ENCODE results near the gene GRID1. TPM values are rescaled to one million over a fixed set of nuclear protein-coding genes. Genes with fewer than 3 reads are reported as not detected.

The GRID1 gene
- polyA plus RNA-seq, 1 of the 3 experiments (the other 2 are of a cell fraction), result 0.13 TPM

DNA sequence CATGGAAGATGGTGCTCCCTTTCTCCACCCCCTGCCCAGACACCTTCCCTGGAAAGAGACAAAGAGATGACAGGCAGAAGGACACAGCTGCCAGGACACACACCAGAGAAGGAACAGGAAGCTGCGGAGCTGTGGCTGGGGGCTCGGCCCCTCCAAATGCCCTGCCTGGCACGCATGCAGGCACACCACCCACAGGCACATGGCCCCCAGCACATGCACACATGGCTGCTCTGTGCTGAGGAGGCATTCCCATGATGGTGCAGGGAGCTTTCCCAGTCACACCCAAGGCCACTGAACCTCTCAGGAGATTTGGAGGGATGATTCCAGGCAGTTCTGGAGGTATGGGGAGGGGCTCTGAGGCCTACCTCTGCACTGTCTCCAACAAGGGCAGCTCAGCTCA, 143.3 kb downstream of the GRID1 start:
- Histone ChIP-seq H3K4me1 (ENCODE audit: control insufficient read depth in 1 of 2, insufficient read depth in 2 of 2, low read depth in 1 of 2, low read length in 1 of 2) (peaks cover 0 to 8% of the 10 kb centered on the region in 2 experiments; a peak in 1 of 4 replicates), H3F3A (replicated peaks; ENCODE audit: insufficient read depth) (no peaks in the 10 kb centered on the region), H3K27ac (ENCODE audit: low read depth in 2 of 2, low read length in 1 of 2) (no peak overlapping the region), H3K9me3 (no peaks in the 10 kb centered on the region), H3K79me2 (ENCODE audit: insufficient read depth) (no peaks in the 10 kb centered on the region), H4K20me1 (ENCODE audit: insufficient read depth) (no peaks in the 10 kb centered on the region), H2AFZ (ENCODE audit: low read depth) (no peak overlapping the region), H3K4me3 (ENCODE audit: low read depth in 2 of 2, low read length in 1 of 2) (no peak overlapping the region), H3K4me2 (no peak overlapping the region), H3K9me2 (no peaks in the 10 kb centered on the region), H3K27me3 (ENCODE audit: insufficient read depth) (no peaks in the 10 kb centered on the region), H3K9ac (no peak overlapping the region), H3K36me3 (replicated peaks in 1 of 2; ENCODE audit: control insufficient read depth in 1 of 2, insufficient read depth in 2 of 2, low read length in 1 of 2) (no peaks in the 10 kb centered on the region)
- ChIA-PET POLR2A (no interaction called here), CTCF (interaction anchor here (1.1 kb wide), 1 partner anchor 24 kb away, joined by 3 read pairs; no protein-coding TSS in a partner anchor)
- WGBS (ENCODE audit: low lambda C conversion rate), result 34% methylated on average over 3 of the region's 3 CpGs
- TF ChIP-seq, protein P1, sequence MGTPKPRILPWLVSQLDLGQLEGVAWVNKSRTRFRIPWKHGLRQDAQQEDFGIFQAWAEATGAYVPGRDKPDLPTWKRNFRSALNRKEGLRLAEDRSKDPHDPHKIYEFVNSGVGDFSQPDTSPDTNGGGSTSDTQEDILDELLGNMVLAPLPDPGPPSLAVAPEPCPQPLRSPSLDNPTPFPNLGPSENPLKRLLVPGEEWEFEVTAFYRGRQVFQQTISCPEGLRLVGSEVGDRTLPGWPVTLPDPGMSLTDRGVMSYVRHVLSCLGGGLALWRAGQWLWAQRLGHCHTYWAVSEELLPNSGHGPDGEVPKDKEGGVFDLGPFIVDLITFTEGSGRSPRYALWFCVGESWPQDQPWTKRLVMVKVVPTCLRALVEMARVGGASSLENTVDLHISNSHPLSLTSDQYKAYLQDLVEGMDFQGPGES (IDR thresholded peaks at IDR 0.05; ENCODE audit: low read depth, low read length), result no peak
- no peak for TF ChIP-seq SIN3A (IDR thresholded peaks at IDR 0.05; ENCODE audit: borderline replicate concordance, low read depth, low read length)
- no peak for TF ChIP-seq FOXM1 (IDR thresholded peaks at IDR 0.05; ENCODE audit: low read depth)
- DNase-seq, result no peak

DNA sequence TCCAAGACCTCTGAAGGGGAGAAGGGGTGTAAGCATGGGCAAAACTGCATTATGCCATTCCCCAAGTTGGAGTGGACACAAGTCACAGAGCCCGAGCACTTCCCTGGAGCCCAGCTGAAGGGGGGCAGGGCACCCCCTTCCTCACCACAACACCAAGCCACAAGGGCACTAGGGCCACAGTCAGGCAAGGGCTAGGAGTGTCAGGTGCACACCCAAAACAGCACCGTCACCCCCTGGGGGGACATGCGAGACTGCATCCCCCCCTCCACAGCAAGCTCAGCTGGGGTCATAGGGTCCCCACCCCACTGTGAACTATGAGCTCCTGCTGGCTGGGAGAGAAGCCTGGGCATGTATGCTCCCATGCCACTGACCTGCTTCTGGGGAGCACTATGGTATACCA, 143.9 kb downstream of the GRID1 start:
- Histone ChIP-seq H2AFZ (ENCODE audit: low read depth) (no peak overlapping the region), H3K4me3 (ENCODE audit: low read depth in 2 of 2, low read length in 1 of 2) (no peak overlapping the region), H3F3A (replicated peaks; ENCODE audit: insufficient read depth) (no peaks in the 10 kb centered on the region), H3K27ac (ENCODE audit: low read depth in 2 of 2, low read length in 1 of 2) (no peak overlapping the region), H3K4me2 (no peak overlapping the region), H3K27me3 (ENCODE audit: insufficient read depth) (no peaks in the 10 kb centered on the region), H3K36me3 (replicated peaks in 1 of 2; ENCODE audit: control insufficient read depth in 1 of 2, insufficient read depth in 2 of 2, low read length in 1 of 2) (no peaks in the 10 kb centered on the region), H3K79me2 (ENCODE audit: insufficient read depth) (no peaks in the 10 kb centered on the region), H3K9ac (no peak overlapping the region), H4K20me1 (ENCODE audit: insufficient read depth) (no peaks in the 10 kb centered on the region), H3K4me1 (ENCODE audit: control insufficient read depth in 1 of 2, insufficient read depth in 2 of 2, low read depth in 1 of 2, low read length in 1 of 2) (peaks cover 0 to 8% of the 10 kb centered on the region in 2 experiments; a peak in 1 of 4 replicates), H3K9me2 (no peaks in the 10 kb centered on the region), H3K9me3 (no peaks in the 10 kb centered on the region)
- ChIA-PET CTCF (interaction anchor here (0.6 kb wide), 1 partner anchor 163 kb away, joined by 3 read pairs; no protein-coding TSS in a partner anchor), POLR2A (interaction anchor here (1.0 kb wide), 1 partner anchor 123 kb away, joined by 3 read pairs; no protein-coding TSS in a partner anchor)
- TF ChIP-seq FOSL2 (IDR thresholded peaks at IDR 0.05; ENCODE audit: borderline replicate concordance, low read depth) (no peak), EP300 (IDR thresholded peaks at IDR 0.05; ENCODE audit: borderline replicate concordance in 1 of 2, low read depth in 1 of 2, low read length in 1 of 2) (no peak)
- WGBS (ENCODE audit: low lambda C conversion rate), result 20% methylated on average over 1 of the region's 3 CpGs
- DNase-seq, result no peak

DNA sequence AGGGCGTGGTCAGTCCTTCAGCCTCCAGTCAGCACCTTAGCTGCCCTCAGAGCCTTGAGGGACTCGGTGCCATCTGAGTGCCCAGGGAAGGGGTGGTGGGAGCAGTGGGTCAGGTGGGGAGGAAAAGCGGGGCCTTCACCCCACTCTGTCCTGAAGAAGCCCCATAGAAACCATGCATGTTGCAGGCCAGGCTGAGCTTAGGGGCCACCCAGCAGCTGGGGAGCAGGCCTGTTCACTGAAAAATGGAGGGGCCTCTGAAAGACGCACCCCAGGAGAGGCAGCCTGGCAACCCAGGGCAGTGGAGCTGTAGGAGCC, 144.3 kb downstream of the GRID1 start:
- no peak overlapping the region for H3K9ac ChIP-seq
- H3K79me2 ChIP-seq (ENCODE audit: insufficient read depth), result no peaks in the 10 kb centered on the region
- TF ChIP-seq FOXM1 (IDR thresholded peaks at IDR 0.05; ENCODE audit: low read depth) (no peak), TEAD4 (IDR thresholded peaks at IDR 0.05; ENCODE audit: borderline replicate concordance, insufficient read depth) (no peak)
- ChIA-PET POLR2A (interaction anchor here (1.0 kb wide), 1 partner anchor 124 kb away, joined by 3 read pairs; no protein-coding TSS in a partner anchor), CTCF (interaction anchor here (0.6 kb wide), 1 partner anchor 163 kb away, joined by 3 read pairs; no protein-coding TSS in a partner anchor)
- whole genome bisulfite sequencing (ENCODE audit: low lambda C conversion rate), result 40% methylated on average over 2 of the region's 4 CpGs
- DNase-seq, result no peak
- H3K9me2 ChIP-seq, result no peaks in the 10 kb centered on the region
- H4K20me1 ChIP-seq (ENCODE audit: insufficient read depth), result no peaks in the 10 kb centered on the region
- no peaks in the 10 kb centered on the region for H3K9me3 ChIP-seq
- H3K4me1 ChIP-seq (ENCODE audit: control insufficient read depth in 1 of 2, insufficient read depth in 2 of 2, low read depth in 1 of 2, low read length in 1 of 2), result peaks cover 0 to 8% of the 10 kb centered on the region in 2 experiments; a peak in 1 of 4 replicates
- no peak overlapping the region for H3K27ac ChIP-seq (ENCODE audit: low read depth in 2 of 2, low read length in 1 of 2)
- H3K4me3 ChIP-seq (ENCODE audit: low read depth in 2 of 2, low read length in 1 of 2), result no peak overlapping the region
- no peak overlapping the region for H2AFZ ChIP-seq (ENCODE audit: low read depth)
- H3K27me3 ChIP-seq (ENCODE audit: insufficient read depth), result no peaks in the 10 kb centered on the region
- H3K36me3 ChIP-seq (replicated peaks in 1 of 2; ENCODE audit: control insufficient read depth in 1 of 2, insufficient read depth in 2 of 2, low read length in 1 of 2), result no peaks in the 10 kb centered on the region
- no peak overlapping the region for H3K4me2 ChIP-seq
- no peaks in the 10 kb centered on the region for H3F3A ChIP-seq (replicated peaks; ENCODE audit: insufficient read depth)
